Right renal cortex interstitium (tissue), 3 donors: ENCODE results near the gene STARD3. TPM values are rescaled to one million over a fixed set of nuclear protein-coding genes. Genes with fewer than 3 reads are reported as not detected.

Source experiments
- DNase-seq, 3 donors: peaks; one replicate each; pipeline ENCODE4 v3.0.0-alpha.2; 2013; ENCODE audit warnings: low read depth in 3 of 3, low spot score in 2 of 3
- polyA plus RNA-seq, 3 donors: library from polyadenylated mRNA; unstranded; fragments of 120-200 nt; gene quantifications; one replicate each; pipeline ENCODE4 v1.2.1, GENCODE V29; 2013; ENCODE audit not compliant: insufficient read length in 3 of 3

STARD3 gene
- polyA plus RNA-seq, 3 donors = 42.9 to 52.2 (median 49.1) TPM

GRCh38 chr17:39658346-39658745, 21.4 kb downstream of the STARD3 start:
- DNase-seq = no peak

- DNase-seq = no peak
These were observed 21.8 kb downstream of the STARD3 start for GRCh38 chr17:39658760-39659159.

- no peak for DNase-seq
These were observed 22.5 kb downstream of the STARD3 start for GRCh38 chr17:39659279-39660010.

GRCh38 chr17:39660011-39660360, 23.0 kb downstream of the STARD3 start:
- no peak for DNase-seq

- DNase-seq = no peak
These were observed 23.7 kb downstream of the STARD3 start for GRCh38 chr17:39660397-39661385.

- DNase-seq = no peak
These were observed 25.0 kb downstream of the STARD3 start for GRCh38 chr17:39661744-39662541.

GRCh38 chr17:39662551-39663339, 25.8 kb downstream of the STARD3 start:
- no peak for DNase-seq

GRCh38 chr17:39663340-39663687, 26.4 kb downstream of the STARD3 start:
- no peak for DNase-seq

- DNase-seq = no peak
These were observed 27.0 kb downstream of the STARD3 start for GRCh38 chr17:39663688-39664580.

- DNase-seq = no peak
These were observed 27.9 kb downstream of the STARD3 start, which contains the start of gene TCAP for GRCh38 chr17:39664581-39665561. Gene TCAP, plus strand, starts transcription at chr17:39665349. Its CDS starts 11 bp downstream, at chr17:39665360.

GRCh38 chr17:39665642-39666224, 28.8 kb downstream of the STARD3 start:
- DNase-seq = no peak

- DNase-seq = no peak
These were observed 29.3 kb downstream of the STARD3 start for GRCh38 chr17:39666231-39666600.

- DNase-seq = no peak
These were observed 29.8 kb downstream of the STARD3 start for GRCh38 chr17:39666601-39667261.

- no peak for DNase-seq
These were observed 30.5 kb downstream of the STARD3 start for GRCh38 chr17:39667262-39667944.

- no peak for DNase-seq
These were observed 31.3 kb downstream of the STARD3 start, which contains the start of gene PNMT for GRCh38 chr17:39667945-39668924. Gene PNMT, plus strand, starts transcription at chr17:39668453. Its CDS starts 23 bp downstream, at chr17:39668476.
